Right cardiac atrium (tissue), 5 donors: ENCODE measurements around the gene OR13H1. TPM values are rescaled to one million over a fixed set of nuclear protein-coding genes. Genes with fewer than 3 reads are reported as not detected.
"Not testable (repeated sequence)": the region's sequence is repeated elsewhere in the genome, so short reads cannot be mapped to it uniquely, and the experiment has no call there.

ENCODE experiments used
- ATAC-seq, 2 donors: fragments of 200-7000 bp; cut with Tn5 transposase; one replicate each; pipeline versions ENCODE4 v1.8.0 to v1.9.1; 2020; ENCODE audit warnings: moderate library complexity in 2 of 2, mild to moderate bottlenecking in 1 of 2
- DNase-seq, 3 donors: peaks; one replicate each; pipeline ENCODE4 v3.0.0-alpha.2; 2020
- H3K27ac ChIP-seq: one replicate; pipeline ENCODE4 v1.5.1; 2013; ENCODE audit warnings: mild to moderate bottlenecking, low read length, control low read depth, moderate library complexity
- H3K27me3 ChIP-seq: one replicate; pipeline ENCODE4 v1.6.1; 2013; ENCODE audit not compliant: control insufficient read depth, insufficient read depth
- H3K4me1 ChIP-seq: one replicate; pipeline ENCODE4 v1.6.1; 2013; ENCODE audit warnings: low read length; ENCODE audit not compliant: control insufficient read depth, insufficient read depth
- H3K4me3 ChIP-seq: one replicate; pipeline ENCODE4 v1.5.1; 2013; ENCODE audit warnings: low read length, control low read depth
- H3K9me3 ChIP-seq: one replicate; pipeline ENCODE4 v1.6.1; 2013; ENCODE audit warnings: low read length; ENCODE audit not compliant: control insufficient read depth
- whole genome bisulfite sequencing: extraction: QIAGEN DNeasy Blood & Tissue Kit; methylation state at CpG from one replicate; pipeline ENCODE4 v1.1.7; 2013; 5-methylcytosine and 5-hydroxymethylcytosine counted together
- intact Hi-C, 4 donors: fragments of 100-400 bp; cut with DNase I; formaldehyde crosslinking; loops; one replicate each; pipeline versions ENCODE4 v1.11.0 to v1.14.0; 2022 to 2023
- long read RNA-seq, 4 donors: library from polyadenylated mRNA; unstranded; transcript quantifications; one replicate each; pipeline ENCODE4 v2.0.0, GENCODE V29; 2020 to 2021
- polyA plus RNA-seq: library from polyadenylated mRNA; stranded (reverse); fragments of 200-250 nt; gene quantifications from one replicate; pipeline ENCODE4 v1.2.3, GENCODE V29; 2013
- total RNA-seq, 4 donors: library from RNA; stranded (reverse); fragmentation: NEBNext Ultra II Directional; extraction: Animal tissue kit (Norgen Biotek cat#: 25700); gene quantifications; one replicate each; pipeline ENCODE4 v1.2.1, GENCODE V29; 2021
- donor health status: healthy with polysubstance abuse.
- donor health status: DM: no; HTN: yes; CAD: no.
- donor health status: DM: no; HTN: no; CAD: no.
- donor health status: DM: no; HTN: yes; CAD: no; lungs with severe emphysema.
- donor health status: DM: yes; HTN: yes; CAD: no.

Gene OR13H1
- total RNA-seq (not detected), polyA plus RNA-seq (not detected)
- long read RNA-seq, donor 1: 0 reads
- long read RNA-seq, donor 2: 0 reads
- long read RNA-seq, donor 3: 0 reads
- long read RNA-seq, donor 4: 0 reads

- H3K4me3 ChIP-seq: no peak within 1 kb of the TSS
- no peaks in the 10 kb centered on the region for H3K27me3 ChIP-seq
- 45% methylated on average over 1 of the region's 1 CpG for WGBS
- H3K4me1 ChIP-seq: no peaks in the 10 kb centered on the region
- no peaks in the 10 kb centered on the region for H3K9me3 ChIP-seq
- DNase-seq (no peak), ATAC-seq (no peak)
- intact Hi-C loops: no loop called here
- no peak within 1 kb of the TSS for H3K27ac ChIP-seq
Observed at GRCh38 chrX:131543774-131544173, at the start of gene OR13H1. Gene OR13H1, plus strand, starts transcription at chrX:131544074. Its CDS starts 0 bp downstream, at chrX:131544074.

GRCh38 chrX:131501556-131501955 is 42.3 kb upstream of the OR13H1 start:
- WGBS: 67% methylated on average over 5 of the region's 5 CpGs

GRCh38 chrX:131513159-131513914 is 30.5 kb upstream of the OR13H1 start:
- H3K4me1 ChIP-seq: no peaks in the 10 kb centered on the region
- H3K27ac ChIP-seq: no peak overlapping the region
- intact Hi-C loops: no loop called here
- ATAC-seq (no peak), DNase-seq (no peak)
- no peak overlapping the region for H3K4me3 ChIP-seq
- H3K27me3 ChIP-seq: no peaks in the 10 kb centered on the region
- 72% methylated on average over 9 of the region's 9 CpGs for WGBS
- no peaks in the 10 kb centered on the region for H3K9me3 ChIP-seq

More at GRCh38 chrX:131501556-131501955, 42.3 kb upstream of the OR13H1 start:
- H3K4me3 ChIP-seq, H3K9me3 ChIP-seq, H3K27me3 ChIP-seq, H3K27ac ChIP-seq, DNase-seq, intact Hi-C loops, ATAC-seq, H3K4me1 ChIP-seq: not testable (repeated sequence)

GRCh38 chrX:131521824-131522223 is 22.1 kb upstream of the OR13H1 start:
- intact Hi-C loops: no loop called here
- DNase-seq (no peak), ATAC-seq (no peak)
- WGBS: 52% methylated on average over 2 of the region's 2 CpGs
- no peaks in the 10 kb centered on the region for H3K9me3 ChIP-seq
- no peaks in the 10 kb centered on the region for H3K4me1 ChIP-seq
- no peak overlapping the region for H3K4me3 ChIP-seq
- no peaks in the 10 kb centered on the region for H3K27me3 ChIP-seq
- H3K27ac ChIP-seq: no peak overlapping the region

- no peak for ATAC-seq
- H3K9me3 ChIP-seq: no peaks in the 10 kb centered on the region
- intact Hi-C loops: no loop called here
- DNase-seq: no peak
- H3K4me3 ChIP-seq: no peak overlapping the region
- no peak overlapping the region for H3K27ac ChIP-seq
- no peaks in the 10 kb centered on the region for H3K4me1 ChIP-seq
- WGBS: 73% methylated on average over 4 of the region's 4 CpGs
- H3K27me3 ChIP-seq: no peaks in the 10 kb centered on the region
Observed at GRCh38 chrX:131544218-131544617, 344 bp downstream of the OR13H1 start.

- WGBS: 31% methylated on average over 2 of the region's 2 CpGs
- Histone ChIP-seq H3K4me3 (no peak overlapping the region), H3K27ac (no peak overlapping the region), H3K27me3 (no peaks in the 10 kb centered on the region), H3K9me3 (no peaks in the 10 kb centered on the region), H3K4me1 (no peaks in the 10 kb centered on the region)
- ATAC-seq: no peak
- no peak for DNase-seq
- intact Hi-C loops: no loop called here
Observed at GRCh38 chrX:131549011-131549410, 5.1 kb downstream of the OR13H1 start.

- 84% methylated on average over 10 of the region's 10 CpGs for WGBS
- DNase-seq, H3K27me3 ChIP-seq, intact Hi-C loops, H3K27ac ChIP-seq, H3K4me1 ChIP-seq, H3K9me3 ChIP-seq, H3K4me3 ChIP-seq, ATAC-seq: not testable (repeated sequence)
Observed at GRCh38 chrX:131552453-131552852, 8.6 kb downstream of the OR13H1 start.

GRCh38 chrX:131558562-131558961 is 14.7 kb downstream of the OR13H1 start:
- WGBS: 74% methylated on average over 4 of the region's 4 CpGs
- ATAC-seq (no peak), DNase-seq (no peak)
- no peak overlapping the region for H3K27ac ChIP-seq
- H3K4me1 ChIP-seq: no peaks in the 10 kb centered on the region
- no peak overlapping the region for H3K4me3 ChIP-seq
- H3K27me3 ChIP-seq: no peaks in the 10 kb centered on the region
- intact Hi-C loops: no loop called here
- H3K9me3 ChIP-seq: no peaks in the 10 kb centered on the region

GRCh38 chrX:131564553-131565229 is 20.8 kb downstream of the OR13H1 start:
- intact Hi-C loops: no loop called here
- Histone ChIP-seq H3K4me1 (no peaks in the 10 kb centered on the region), H3K4me3 (no peak overlapping the region), H3K27me3 (no peaks in the 10 kb centered on the region), H3K9me3 (no peaks in the 10 kb centered on the region), H3K27ac (no peak overlapping the region)
- ATAC-seq (no peak), DNase-seq (no peak)
- 79% methylated on average over 2 of the region's 2 CpGs for WGBS

GRCh38 chrX:131565909-131566308 is 22.0 kb downstream of the OR13H1 start:
- WGBS: 40% methylated on average over 4 of the region's 4 CpGs
- Histone ChIP-seq H3K27me3 (no peaks in the 10 kb centered on the region), H3K4me3 (no peak overlapping the region), H3K4me1 (no peaks in the 10 kb centered on the region), H3K9me3 (no peaks in the 10 kb centered on the region), H3K27ac (no peak overlapping the region)
- intact Hi-C loops: no loop called here
- ATAC-seq (no peak), DNase-seq (no peak)

GRCh38 chrX:131571348-131571747 is 27.5 kb downstream of the OR13H1 start:
- no peak for ATAC-seq
- intact Hi-C loops: no loop called here

More at GRCh38 chrX:131571348-131571747, 27.5 kb downstream of the OR13H1 start:
- no peak overlapping the region for H3K4me3 ChIP-seq
- no peaks in the 10 kb centered on the region for H3K27me3 ChIP-seq
- no peaks in the 10 kb centered on the region for H3K9me3 ChIP-seq
- no peak for DNase-seq
- no peak overlapping the region for H3K27ac ChIP-seq
- H3K4me1 ChIP-seq: no peaks in the 10 kb centered on the region
